Uterus (tissue), 4 donors: ENCODE measurements around the gene UCP3. TPM values are rescaled to one million over a fixed set of nuclear protein-coding genes. Genes with fewer than 3 reads are reported as not detected.

Source experiments
- DNase-seq, 2 donors: peaks; one replicate each; pipeline ENCODE4 v3.0.0-alpha.2; 2019 to 2020
- H3K27ac ChIP-seq, 2 donors: fragments of 200-600 bp; sonication (generic); 1 replicate in 1 of 2; 2 replicates in 1 of 2; pipeline ENCODE4 v1.5.1; 2016 to 2018
- H3K27me3 ChIP-seq, 2 donors: fragments of 200-600 bp; sonication (generic); one replicate each; pipeline ENCODE4 v1.5.1; 2018 to 2019; ENCODE audit warnings: control low read depth in 1 of 2
- H3K36me3 ChIP-seq, 2 donors: fragments of 200-600 bp; sonication (generic); one replicate each; pipeline ENCODE4 v1.5.1; 2019; ENCODE audit warnings: control low read depth in 1 of 2
- H3K4me1 ChIP-seq, 2 donors: fragments of 200-600 bp; sonication (generic); one replicate each; pipeline ENCODE4 v1.5.1; 2018 to 2019; ENCODE audit warnings: control low read depth in 1 of 2
- H3K4me3 ChIP-seq, 2 donors: fragments of 200-600 bp; sonication (generic); 1 replicate in 1 of 2; 2 replicates in 1 of 2; pipeline ENCODE4 v1.5.1; 2018 to 2019; ENCODE audit warnings: mild to moderate bottlenecking in 1 of 2
- H3K9me3 ChIP-seq, 2 donors: fragments of 200-600 bp; sonication (generic); one replicate each; pipeline ENCODE4 v1.5.1; 2019; ENCODE audit warnings: control low read depth in 1 of 2
- POLR2A ChIP-seq, 2 donors: fragments of 450-650 bp; IDR thresholded peaks; one replicate each; pipeline ENCODE4 v1.6.1; 2016; ENCODE audit warnings: antibody characterized with exemption in 2 of 2, mild to moderate bottlenecking in 1 of 2, moderate library complexity in 1 of 2
- intact Hi-C: fragments of 100-400 bp; cut with DNase I; formaldehyde crosslinking; loops from one replicate; pipeline ENCODE4 v1.15.1; 2023; ENCODE audit warnings: low total_unique reads
- total RNA-seq, 4 donors: library from RNA; depleted of rRNA in 3 of 4; stranded (reverse); fragments of >200 nt in 3 of 4; gene quantifications; one replicate each; pipeline versions ENCODE4 v1.1.0 to v1.2.4, GENCODE V29; 2014 to 2023
- TF ChIP-seq, protein P1 (sequence below), 4 experiments: fragments of 200-600 bp in 2 of 4; fragments of 450-650 bp in 2 of 4; sonication (generic) in 2 of 4; IDR thresholded peaks; one replicate each; pipeline ENCODE4 v1.5.1; 2016 to 2019; ENCODE audit warnings: antibody characterized with exemption in 4 of 4, mild to moderate bottlenecking in 2 of 4, moderate library complexity in 1 of 4
- donor health status: DM: yes; HTN: yes; CAD: no.

UCP3 gene
- total RNA-seq, 4 donors from 2014 or later: 0.21 to 4.1 (median 1.5) TPM; not detected in 1

DNA sequence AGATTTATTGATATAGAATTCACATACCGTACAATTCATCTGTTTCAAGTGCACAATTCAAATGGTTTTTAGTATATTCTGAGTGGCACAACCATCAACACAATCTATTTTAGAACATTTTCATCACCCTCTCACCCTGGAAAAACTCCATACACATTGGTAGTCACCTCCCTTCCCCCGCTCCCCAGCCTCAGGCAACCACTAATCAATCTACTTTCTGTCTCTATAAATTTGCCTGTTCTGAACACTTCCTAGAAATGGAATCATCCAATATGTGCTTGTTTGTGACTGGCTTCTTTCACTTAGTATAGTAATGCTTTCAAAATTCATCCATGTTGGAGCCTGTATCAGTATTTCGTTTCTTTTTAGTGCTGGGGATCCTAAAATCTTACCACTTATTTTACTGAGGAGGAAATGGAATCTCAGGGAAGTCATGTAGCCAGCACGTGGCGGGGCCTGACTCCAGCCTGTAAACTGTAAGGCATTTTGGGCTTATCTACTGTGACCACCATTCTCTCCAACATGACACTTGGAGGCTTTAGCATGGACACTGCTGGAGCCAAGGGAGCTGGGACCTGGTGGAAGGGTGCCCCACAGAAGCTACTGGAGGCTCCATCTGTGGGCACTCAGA, 905 bp upstream of the UCP3 start:
- Histone ChIP-seq H3K27ac (no peak overlapping the region), H3K4me1 (no peaks in the 10 kb centered on the region), H3K36me3 (no peaks in the 10 kb centered on the region), H3K4me3 (no peak overlapping the region), H3K9me3 (no peaks in the 10 kb centered on the region), H3K27me3 (no peaks in the 10 kb centered on the region)
- TF ChIP-seq, protein P1, sequence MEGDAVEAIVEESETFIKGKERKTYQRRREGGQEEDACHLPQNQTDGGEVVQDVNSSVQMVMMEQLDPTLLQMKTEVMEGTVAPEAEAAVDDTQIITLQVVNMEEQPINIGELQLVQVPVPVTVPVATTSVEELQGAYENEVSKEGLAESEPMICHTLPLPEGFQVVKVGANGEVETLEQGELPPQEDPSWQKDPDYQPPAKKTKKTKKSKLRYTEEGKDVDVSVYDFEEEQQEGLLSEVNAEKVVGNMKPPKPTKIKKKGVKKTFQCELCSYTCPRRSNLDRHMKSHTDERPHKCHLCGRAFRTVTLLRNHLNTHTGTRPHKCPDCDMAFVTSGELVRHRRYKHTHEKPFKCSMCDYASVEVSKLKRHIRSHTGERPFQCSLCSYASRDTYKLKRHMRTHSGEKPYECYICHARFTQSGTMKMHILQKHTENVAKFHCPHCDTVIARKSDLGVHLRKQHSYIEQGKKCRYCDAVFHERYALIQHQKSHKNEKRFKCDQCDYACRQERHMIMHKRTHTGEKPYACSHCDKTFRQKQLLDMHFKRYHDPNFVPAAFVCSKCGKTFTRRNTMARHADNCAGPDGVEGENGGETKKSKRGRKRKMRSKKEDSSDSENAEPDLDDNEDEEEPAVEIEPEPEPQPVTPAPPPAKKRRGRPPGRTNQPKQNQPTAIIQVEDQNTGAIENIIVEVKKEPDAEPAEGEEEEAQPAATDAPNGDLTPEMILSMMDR (IDR thresholded peaks at IDR 0.05): no peak
- TF ChIP-seq POLR2A (IDR thresholded peaks at IDR 0.05): no peak
- intact Hi-C loops: no loop called here
- DNase-seq: no peak

DNA sequence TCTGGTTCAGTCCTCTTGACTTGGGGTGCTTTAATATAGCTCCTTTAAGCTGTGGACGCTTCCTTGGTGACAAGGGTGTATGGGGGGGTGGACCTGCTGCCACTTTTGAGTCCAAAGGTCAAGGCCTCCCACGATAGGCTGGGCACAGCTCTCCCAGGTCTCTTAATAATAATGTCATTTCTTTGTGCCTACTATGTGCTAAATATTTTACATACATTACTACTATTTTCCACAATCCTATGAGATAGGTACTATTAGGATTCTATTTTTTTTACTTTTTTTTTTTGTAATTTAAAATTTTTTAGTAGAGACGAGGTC, 304 bp upstream of the UCP3 start:
- Histone ChIP-seq H3K4me1 (no peaks in the 10 kb centered on the region), H3K36me3 (no peaks in the 10 kb centered on the region), H3K9me3 (no peaks in the 10 kb centered on the region), H3K27me3 (no peaks in the 10 kb centered on the region), H3K27ac (no peak overlapping the region), H3K4me3 (no peak overlapping the region)
- DNase-seq: no peak
- intact Hi-C loops: no loop called here
- TF ChIP-seq POLR2A (IDR thresholded peaks at IDR 0.05): no peak
- TF ChIP-seq, protein P1 (IDR thresholded peaks at IDR 0.05): no peak

DNA sequence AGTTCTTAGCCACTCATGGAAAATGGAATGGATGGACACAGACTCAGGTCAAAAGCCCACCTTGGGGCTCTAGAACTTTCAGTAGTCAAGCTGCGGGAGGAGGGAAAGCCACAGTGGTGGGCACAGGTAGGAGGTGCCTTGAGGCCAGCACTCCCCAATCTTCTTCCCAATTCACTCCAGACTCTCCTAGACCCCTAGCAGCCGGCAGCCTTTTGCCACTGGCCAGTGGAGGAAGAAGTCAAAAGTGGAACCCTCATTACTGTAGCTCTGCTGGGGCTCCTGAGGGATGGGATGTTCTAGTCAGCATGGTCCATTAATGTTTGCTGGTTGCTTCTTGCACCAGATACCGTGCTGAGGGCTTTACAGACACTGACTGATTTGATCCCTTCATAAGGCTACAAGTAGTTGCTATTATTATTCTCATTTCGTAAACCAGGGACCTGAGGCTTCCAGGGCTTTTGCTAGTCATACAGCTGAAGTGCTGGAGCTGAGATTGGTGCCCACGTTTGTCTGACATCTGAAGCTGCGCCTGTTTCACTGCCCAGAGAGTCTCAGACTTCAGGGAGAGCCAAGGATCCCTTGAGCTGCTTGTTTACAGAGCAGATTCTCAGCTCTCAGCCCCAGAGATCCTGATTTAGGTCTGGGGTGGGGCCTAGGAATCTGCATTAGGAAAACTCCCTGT, 1.1 kb downstream of the UCP3 start:
- H3K36me3 ChIP-seq: no peaks in the 10 kb centered on the region
- no peak overlapping the region for H3K27ac ChIP-seq
- no peak for DNase-seq
- TF ChIP-seq POLR2A (IDR thresholded peaks at IDR 0.05): no peak
- H3K4me3 ChIP-seq: no peak overlapping the region
- H3K9me3 ChIP-seq: no peaks in the 10 kb centered on the region
- intact Hi-C loops: no loop called here
- no peaks in the 10 kb centered on the region for H3K27me3 ChIP-seq
- no peaks in the 10 kb centered on the region for H3K4me1 ChIP-seq

DNA sequence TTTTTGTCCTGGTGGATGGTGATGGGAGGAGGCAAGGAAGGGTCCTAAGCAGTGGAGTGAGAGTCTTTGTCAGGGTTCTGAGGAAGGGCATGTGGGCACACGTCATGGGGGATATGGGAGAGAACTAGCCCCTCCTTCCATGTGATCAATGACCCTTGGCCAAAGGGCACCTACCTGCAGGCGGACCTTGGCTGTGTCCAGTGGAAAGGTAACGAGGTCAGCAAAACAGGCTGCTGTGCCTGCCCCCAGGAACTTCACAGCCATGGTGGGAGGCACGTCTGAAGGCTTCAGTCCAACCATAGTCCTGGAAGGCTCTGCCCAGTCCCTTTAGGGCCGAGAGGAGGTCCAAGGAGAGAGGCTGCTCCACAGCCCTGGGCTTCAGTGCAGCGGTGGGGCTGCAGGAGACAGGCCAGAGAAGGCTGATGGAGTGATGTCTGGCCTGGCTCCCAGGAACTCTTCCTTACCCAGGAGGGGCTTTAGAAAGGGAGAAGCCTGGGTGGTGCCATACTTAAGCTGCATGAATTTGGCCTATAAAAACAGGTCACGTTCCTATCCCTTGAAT, 2.1 kb downstream of the UCP3 start:
- intact Hi-C loops: no loop called here
- DNase-seq: no peak
- H3K36me3 ChIP-seq: no peaks in the 10 kb centered on the region
- H3K4me1 ChIP-seq: no peaks in the 10 kb centered on the region
- H3K4me3 ChIP-seq: no peak overlapping the region
- H3K27ac ChIP-seq: no peak overlapping the region
- no peaks in the 10 kb centered on the region for H3K9me3 ChIP-seq
- TF ChIP-seq POLR2A (IDR thresholded peaks at IDR 0.05): no peak
- TF ChIP-seq, protein P1 (IDR thresholded peaks at IDR 0.05): no peak
- no peaks in the 10 kb centered on the region for H3K27me3 ChIP-seq

DNA sequence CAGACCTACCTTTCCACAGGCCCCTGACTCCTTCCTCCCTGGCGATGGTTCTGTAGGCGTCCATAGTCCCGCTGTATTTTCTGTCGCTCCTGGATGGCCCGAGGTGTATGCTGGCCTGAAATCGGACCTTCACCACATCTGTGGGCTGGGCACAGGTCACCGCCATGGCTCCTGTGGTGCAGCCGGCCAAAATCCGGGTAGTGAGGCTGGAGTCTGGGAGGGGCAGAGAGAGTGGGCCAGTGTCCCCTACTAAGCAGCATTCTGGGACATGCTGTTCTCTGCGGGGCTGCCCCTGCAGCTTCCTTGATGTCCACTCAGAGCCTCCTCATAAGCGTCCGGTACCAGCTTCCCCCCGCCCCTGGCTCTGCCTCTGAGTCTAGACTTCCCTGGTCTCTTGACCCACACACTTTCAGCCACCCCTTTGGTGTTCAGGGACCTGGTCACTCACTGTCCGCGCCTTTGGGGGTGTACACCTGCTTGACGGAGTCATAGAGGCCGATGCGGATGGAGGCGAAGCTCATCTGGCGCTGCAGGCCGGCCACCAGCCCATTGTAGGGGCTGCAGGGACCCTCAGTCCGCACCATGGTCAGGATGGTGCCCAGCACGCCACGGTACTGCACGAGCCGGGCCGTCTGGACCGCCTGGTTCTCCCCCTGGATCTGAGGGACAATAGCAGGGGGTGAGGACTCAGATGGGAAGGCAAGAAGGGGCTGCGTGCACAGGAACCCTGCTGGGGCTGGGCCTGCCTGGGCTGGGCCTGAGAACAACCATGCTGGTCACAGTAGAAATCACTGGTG, 3.0 kb downstream of the UCP3 start:
- intact Hi-C loops: no loop called here
- Histone ChIP-seq H3K27me3 (no peaks in the 10 kb centered on the region), H3K36me3 (no peaks in the 10 kb centered on the region), H3K9me3 (no peaks in the 10 kb centered on the region), H3K27ac (no peak overlapping the region), H3K4me1 (no peaks in the 10 kb centered on the region), H3K4me3 (no peak overlapping the region)
- TF ChIP-seq, protein P1 (IDR thresholded peaks at IDR 0.05): no peak
- TF ChIP-seq POLR2A (IDR thresholded peaks at IDR 0.05): no peak
- no peak for DNase-seq
